Measurements from ENCODE around the gene CYGB.
"Not testable (repeated sequence)": the region's sequence is repeated elsewhere in the genome, so short reads cannot be mapped to it uniquely, and the experiment has no call there.

The CYGB gene

GRCh38 chr17:76525513-76525833, 12.0 kb downstream of the CYGB start:
- H3K4me3 ChIP-seq (ENCODE audit: low read depth, low read length); H3K9me3 ChIP-seq (ENCODE audit: control insufficient read depth, insufficient read depth, low read depth, low read length); POLR2A ChIA-PET; H3K36me3 ChIP-seq (ENCODE audit: control insufficient read depth in 2 of 2, insufficient read depth in 1 of 2, low read length in 2 of 2): not testable (repeated sequence)
- Histone ChIP-seq H3K4me1 (ENCODE audit: control insufficient read depth, insufficient read depth, low read length) (peaks cover 16% of the 10 kb centered on the region), H3K27ac (ENCODE audit: extremely low read depth, low read depth, low read length) (peak overlapping the region; percentile 68; the same call in 1 of the 2 replicates)
- CTCF ChIA-PET = interaction anchor here (0.7 to 7.2 kb wide), 10 partner anchors 15 to 530 kb away, joined by 3 to 87 read pairs (median 26); no protein-coding TSS in a partner anchor
- TF ChIP-seq, protein P1, sequence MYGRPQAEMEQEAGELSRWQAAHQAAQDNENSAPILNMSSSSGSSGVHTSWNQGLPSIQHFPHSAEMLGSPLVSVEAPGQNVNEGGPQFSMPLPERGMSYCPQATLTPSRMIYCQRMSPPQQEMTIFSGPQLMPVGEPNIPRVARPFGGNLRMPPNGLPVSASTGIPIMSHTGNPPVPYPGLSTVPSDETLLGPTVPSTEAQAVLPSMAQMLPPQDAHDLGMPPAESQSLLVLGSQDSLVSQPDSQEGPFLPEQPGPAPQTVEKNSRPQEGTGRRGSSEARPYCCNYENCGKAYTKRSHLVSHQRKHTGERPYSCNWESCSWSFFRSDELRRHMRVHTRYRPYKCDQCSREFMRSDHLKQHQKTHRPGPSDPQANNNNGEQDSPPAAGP (tag by site-specific recombination; IDR thresholded peaks at IDR 0.05) = 0 out of 2 replicates have a peak, but pooled peaks have one; percentile 7
- 0 out of 2 replicates have a peak, but pooled peaks have one; percentile 21 for TF ChIP-seq KLF7 (tag by site-specific recombination; IDR thresholded peaks at IDR 0.05; ENCODE audit: borderline replicate concordance)

DNA sequence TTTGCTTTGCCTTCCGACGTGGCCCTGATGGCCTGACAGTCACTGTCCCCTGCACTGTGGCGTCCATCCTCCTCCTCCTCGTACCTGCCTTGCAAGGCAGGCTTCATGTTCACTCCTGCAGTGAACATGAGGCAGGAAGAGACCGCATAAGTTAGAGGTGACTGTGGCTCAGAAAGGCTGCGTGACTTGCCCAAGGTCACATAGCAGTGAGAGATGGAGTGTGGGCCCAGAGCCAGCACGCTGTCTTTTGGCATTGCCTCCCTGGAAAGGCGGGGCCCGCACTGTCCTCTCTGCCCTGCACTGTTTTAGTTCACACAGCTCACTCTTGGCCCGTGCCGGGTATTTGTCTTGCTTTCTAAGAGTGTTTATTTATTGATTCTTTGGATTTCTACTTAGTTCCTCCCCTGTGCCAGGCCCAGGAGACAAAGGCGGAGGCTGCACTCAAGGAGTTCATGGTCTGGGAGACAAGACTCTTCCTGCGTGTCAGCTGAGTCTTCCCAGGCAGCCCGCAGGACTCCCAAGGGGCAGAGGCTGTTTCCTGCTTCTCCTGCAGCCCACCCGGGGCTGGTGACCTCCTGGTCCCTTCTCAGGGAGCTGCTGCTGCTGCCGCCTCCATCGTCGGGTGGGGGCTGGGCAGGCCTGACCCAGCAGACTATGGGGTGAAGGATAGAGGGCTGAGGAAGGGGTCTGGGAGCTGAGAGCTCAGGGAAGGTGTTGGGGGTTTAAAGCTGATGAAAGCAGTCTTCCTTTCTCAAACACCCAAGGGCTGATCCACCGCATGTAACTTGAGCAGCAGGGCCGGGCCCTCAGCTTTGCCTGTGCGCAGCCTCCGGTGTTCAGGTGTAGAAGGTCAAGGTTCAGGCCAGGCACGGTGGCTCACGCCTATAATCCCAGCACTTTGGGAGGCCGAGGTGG, 12.7 kb downstream of the CYGB start:
- POLR2A ChIA-PET = interaction anchor here (2.2 kb wide), 1 partner anchor 32 kb away, joined by 7 read pairs; no protein-coding TSS in a partner anchor
- H3K36me3 ChIP-seq (ENCODE audit: control insufficient read depth in 2 of 2, insufficient read depth in 1 of 2, low read length in 2 of 2) = no peaks in the 10 kb centered on the region
- peak overlapping the region; percentile 68 for H3K27ac ChIP-seq (ENCODE audit: extremely low read depth, low read depth, low read length)
- peaks cover 16% of the 10 kb centered on the region for H3K4me1 ChIP-seq (ENCODE audit: control insufficient read depth, insufficient read depth, low read length)
- TF ChIP-seq, protein P2, sequence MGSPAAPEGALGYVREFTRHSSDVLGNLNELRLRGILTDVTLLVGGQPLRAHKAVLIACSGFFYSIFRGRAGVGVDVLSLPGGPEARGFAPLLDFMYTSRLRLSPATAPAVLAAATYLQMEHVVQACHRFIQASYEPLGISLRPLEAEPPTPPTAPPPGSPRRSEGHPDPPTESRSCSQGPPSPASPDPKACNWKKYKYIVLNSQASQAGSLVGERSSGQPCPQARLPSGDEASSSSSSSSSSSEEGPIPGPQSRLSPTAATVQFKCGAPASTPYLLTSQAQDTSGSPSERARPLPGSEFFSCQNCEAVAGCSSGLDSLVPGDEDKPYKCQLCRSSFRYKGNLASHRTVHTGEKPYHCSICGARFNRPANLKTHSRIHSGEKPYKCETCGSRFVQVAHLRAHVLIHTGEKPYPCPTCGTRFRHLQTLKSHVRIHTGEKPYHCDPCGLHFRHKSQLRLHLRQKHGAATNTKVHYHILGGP (tag by site-specific recombination; IDR thresholded peaks at IDR 0.05) = peak; percentile 87
- TF ChIP-seq SP7 (tag by site-specific recombination; IDR thresholded peaks at IDR 0.05) (peak; percentile 17; the same call in 1 of the 2 replicates), OSR2 (tag by site-specific recombination; IDR thresholded peaks at IDR 0.05) (peak; percentile 60), ZNF266 (tag by site-specific recombination; IDR thresholded peaks at IDR 0.05; ENCODE audit: low read depth) (no peak), ZFP69B (tag by site-specific recombination; IDR thresholded peaks at IDR 0.05) (peak; percentile 89), ZNF670 (tag by site-specific recombination; IDR thresholded peaks at IDR 0.05; ENCODE audit: low read depth) (no peak), ZNF423 (tag by site-specific recombination; IDR thresholded peaks at IDR 0.05) (0 out of 2 replicates have a peak, but pooled peaks have one; percentile 16), ZNF335 (tag by site-specific recombination; conservative IDR thresholded peaks at IDR 0.05) (0 out of 2 replicates have a peak, but pooled peaks have one; percentile 16), ZSCAN23 (tag by site-specific recombination; IDR thresholded peaks at IDR 0.05) (no peak), KLF1 (tag by site-specific recombination; IDR thresholded peaks at IDR 0.05) (peak; percentile 74), GLIS1 (tag by site-specific recombination; IDR thresholded peaks at IDR 0.05) (peak; percentile 60), ZIC2 (tag by site-specific recombination; IDR thresholded peaks at IDR 0.05) (peak; percentile 69), ZSCAN30 (tag by site-specific recombination; IDR thresholded peaks at IDR 0.05) (no peak)
- TF ChIP-seq, protein P3, sequence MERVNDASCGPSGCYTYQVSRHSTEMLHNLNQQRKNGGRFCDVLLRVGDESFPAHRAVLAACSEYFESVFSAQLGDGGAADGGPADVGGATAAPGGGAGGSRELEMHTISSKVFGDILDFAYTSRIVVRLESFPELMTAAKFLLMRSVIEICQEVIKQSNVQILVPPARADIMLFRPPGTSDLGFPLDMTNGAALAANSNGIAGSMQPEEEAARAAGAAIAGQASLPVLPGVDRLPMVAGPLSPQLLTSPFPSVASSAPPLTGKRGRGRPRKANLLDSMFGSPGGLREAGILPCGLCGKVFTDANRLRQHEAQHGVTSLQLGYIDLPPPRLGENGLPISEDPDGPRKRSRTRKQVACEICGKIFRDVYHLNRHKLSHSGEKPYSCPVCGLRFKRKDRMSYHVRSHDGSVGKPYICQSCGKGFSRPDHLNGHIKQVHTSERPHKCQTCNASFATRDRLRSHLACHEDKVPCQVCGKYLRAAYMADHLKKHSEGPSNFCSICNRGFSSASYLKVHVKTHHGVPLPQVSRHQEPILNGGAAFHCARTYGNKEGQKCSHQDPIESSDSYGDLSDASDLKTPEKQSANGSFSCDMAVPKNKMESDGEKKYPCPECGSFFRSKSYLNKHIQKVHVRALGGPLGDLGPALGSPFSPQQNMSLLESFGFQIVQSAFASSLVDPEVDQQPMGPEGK (tag by site-specific recombination; IDR thresholded peaks at IDR 0.05) = peak; percentile 34; the same call in 1 of the 2 replicates
- TF ChIP-seq, protein P1 (tag by site-specific recombination; IDR thresholded peaks at IDR 0.05) = peak; percentile 16; the same call in 1 of the 2 replicates
- TF ChIP-seq, protein P4, sequence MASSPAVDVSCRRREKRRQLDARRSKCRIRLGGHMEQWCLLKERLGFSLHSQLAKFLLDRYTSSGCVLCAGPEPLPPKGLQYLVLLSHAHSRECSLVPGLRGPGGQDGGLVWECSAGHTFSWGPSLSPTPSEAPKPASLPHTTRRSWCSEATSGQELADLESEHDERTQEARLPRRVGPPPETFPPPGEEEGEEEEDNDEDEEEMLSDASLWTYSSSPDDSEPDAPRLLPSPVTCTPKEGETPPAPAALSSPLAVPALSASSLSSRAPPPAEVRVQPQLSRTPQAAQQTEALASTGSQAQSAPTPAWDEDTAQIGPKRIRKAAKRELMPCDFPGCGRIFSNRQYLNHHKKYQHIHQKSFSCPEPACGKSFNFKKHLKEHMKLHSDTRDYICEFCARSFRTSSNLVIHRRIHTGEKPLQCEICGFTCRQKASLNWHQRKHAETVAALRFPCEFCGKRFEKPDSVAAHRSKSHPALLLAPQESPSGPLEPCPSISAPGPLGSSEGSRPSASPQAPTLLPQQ (tag by site-specific recombination; IDR thresholded peaks at IDR 0.05) = peak; percentile 94
- no peak overlapping the region for H3K4me3 ChIP-seq (ENCODE audit: low read depth, low read length)
- CTCF ChIA-PET = interaction anchor here (0.6 to 7.2 kb wide), 11 partner anchors 16 to 531 kb away, joined by 3 to 87 read pairs (median 4); no protein-coding TSS in a partner anchor
- H3K9me3 ChIP-seq (ENCODE audit: control insufficient read depth, insufficient read depth, low read depth, low read length) = no peaks in the 10 kb centered on the region
